Stimulated activated CD8-positive, alpha-beta memory T cell treated with anti-CD3 and anti-CD28 coated beads, Interleukin-4, amount 100 ng/mL, for 48 hours (primary cell): ENCODE results near the gene SMCO2.

Experiments
- DNase-seq: peaks from one replicate; pipeline ENCODE4 v3.0.0-alpha.2; 2020

The SMCO2 gene

DNA sequence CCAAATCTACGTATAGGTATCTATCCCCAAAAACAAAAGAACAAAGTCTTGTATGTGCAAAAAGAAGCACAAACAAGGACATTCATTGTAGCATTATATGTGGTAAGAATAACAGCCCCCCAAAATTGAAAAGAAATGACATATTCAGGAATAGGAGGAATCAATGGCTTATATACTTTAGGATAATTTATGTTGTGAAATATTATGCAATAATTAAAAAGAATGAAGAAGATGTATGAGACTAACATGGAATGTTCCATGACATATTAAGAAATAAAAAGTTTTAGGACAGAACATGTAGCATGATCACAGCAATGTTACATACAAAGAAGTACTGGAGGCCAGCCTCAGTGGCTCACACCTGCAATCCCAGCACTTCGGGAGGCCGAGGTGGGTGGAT is 9.1 kb downstream of the SMCO2 start:
- no peak for DNase-seq

DNA sequence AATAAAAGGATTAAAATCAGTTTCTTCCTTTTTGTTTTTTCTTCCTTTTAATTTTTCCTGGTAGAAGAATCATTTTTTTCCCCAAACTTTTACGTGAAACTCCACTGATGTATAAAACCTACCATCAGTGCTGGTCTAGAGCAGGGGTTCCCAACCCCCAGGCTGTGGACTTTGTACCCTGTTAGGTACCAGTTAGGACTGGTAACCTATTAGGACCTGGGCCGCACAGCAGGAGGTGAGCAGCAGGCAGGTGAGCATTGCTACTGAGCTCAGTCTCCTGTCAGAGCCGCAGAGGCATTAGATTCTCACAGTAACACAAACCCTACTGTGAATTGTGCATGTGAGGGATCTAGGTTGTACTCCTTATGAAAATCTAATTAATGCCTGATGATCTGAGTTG is 10.1 kb downstream of the SMCO2 start:
- DNase-seq = no peak

DNA sequence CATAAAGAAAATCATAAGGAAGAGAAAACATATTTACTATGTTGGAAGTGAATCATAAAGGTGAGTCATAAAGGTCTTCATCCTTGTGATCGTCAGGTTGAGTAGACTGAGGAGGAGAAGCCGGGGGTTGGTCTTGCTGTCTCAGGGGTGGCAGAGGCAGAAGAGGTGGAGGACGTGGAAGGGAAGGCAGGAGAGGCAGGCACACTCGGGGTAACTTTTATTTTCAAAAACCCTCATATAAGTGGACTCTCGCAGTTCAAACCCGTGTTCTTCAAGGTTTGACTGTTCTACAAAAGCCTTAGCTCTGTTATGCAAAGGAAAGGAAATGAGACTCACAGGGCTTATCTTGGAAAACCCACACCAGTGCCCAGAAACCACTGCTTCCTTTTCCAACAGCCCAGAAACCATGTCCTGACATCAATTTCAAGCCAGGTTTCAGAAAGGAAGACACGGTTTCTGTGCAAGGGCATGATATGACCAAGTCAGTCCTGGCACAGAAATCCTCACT is 14.0 kb downstream of the SMCO2 start:
- DNase-seq = peak; percentile 52

DNA sequence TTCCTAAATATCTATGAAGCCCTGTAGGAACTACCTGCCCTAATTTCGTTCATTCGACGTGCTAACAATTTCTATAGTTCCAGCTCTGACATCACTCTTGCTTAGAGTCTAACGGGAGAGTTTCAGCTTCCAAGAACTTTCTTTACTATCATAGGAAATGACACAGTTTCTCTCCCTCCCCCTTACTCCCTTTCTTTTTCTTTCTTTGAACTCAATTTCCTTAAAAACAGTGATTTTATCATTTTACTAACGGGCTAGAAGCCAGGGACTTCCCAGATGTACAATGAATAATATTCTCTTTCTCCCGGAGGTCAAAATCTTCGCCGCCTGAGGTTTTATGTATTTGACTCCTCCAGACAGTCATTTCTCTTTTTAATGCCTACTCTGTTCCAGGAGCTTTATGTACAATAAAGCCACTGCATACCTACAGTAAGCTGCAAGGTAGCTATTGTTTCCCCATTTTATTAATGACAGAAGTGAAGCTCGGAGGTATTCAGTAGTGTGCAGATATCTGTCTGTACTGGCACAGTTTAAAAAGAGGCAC is 15.7 kb downstream of the SMCO2 start:
- DNase-seq = no peak

DNA sequence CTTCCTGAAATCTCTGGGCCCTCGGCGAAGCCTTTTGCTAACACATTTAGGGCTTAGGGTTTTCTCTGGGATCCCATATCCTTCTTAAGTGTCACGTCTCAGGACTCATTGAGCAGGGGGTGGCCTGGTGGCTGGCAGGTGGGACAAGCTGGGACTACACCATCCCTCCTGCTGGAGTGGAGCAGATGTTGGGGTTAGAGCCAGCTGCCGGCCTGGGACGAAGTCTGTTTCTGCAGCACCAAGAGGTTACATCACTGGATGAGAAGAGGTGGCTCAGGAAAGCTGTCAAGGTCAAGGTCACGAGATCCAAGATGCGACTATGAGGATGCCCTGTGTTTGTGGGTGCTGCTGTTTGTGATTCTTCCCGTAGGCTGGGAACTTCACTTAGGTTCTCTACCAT is 16.3 kb downstream of the SMCO2 start:
- DNase-seq = no peak

DNA sequence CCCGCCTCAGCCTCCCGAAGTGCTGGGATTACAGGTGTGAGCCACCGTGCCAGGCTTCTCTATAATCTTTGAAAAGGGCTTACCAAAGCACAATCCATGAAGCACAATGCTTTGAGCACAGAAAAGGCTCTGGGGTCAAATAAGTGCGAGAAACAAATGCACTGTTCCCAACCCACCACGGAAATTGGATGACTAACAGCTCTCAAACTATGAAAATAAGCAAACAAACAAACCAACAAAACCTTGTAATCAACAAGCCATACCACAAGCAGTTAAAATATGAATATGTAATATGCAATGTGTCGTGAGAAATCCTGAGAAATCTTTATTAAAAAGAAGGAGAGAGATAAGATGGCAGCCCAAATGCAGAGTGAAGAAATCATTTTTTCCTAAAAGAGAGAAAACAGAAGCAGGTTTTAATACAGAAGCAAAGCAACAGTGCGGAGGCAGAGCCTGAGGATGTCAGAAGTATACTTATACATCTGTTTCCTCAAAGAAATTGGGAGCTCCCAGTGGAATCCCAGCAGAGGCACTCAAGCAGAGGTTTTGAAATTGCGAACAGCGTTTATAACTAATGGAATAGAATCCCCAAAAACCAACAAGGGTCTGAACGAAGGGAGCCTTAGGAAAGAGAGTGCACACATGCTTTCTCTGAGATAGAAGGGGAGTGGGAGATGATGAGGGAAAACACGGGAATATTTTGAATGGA is 17.1 kb downstream of the SMCO2 start:
- no peak for DNase-seq

DNA sequence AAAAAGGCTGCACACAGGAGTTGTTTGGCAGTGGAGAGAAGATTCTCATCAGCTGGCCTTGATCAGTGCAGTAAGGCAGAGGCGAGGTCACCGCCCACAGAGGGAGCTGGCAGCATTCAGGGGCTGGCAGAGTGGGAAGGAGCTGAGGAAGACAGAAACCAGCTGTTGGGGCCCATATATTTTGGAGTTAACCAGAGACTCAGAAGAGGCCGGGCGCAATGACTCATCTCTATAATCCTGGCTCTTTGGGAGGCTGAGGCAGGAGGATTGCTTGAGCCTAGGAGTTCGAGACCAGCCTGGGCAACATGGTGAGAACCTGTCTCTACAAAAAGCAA is 17.7 kb downstream of the SMCO2 start:
- DNase-seq = peak; percentile 42

DNA sequence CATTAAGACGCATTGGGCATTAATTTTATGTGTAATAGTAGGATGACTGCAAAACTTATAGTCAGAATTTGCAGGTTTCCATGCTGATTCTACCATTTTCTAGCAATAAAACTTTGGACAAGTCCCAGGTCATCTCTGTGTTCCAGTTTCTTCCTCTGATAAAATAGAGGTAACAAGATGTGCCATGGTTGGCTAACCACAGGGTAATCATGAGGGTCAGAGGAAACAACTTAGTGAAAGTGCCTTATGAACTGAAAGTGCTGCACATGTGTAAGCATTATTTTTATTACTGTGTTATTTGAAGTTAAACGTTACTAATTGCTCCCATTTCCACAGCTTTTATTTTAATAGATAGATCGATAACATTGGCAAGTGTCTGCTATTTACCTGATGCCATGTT is 21.1 kb downstream of the SMCO2 start:
- DNase-seq = no peak

DNA sequence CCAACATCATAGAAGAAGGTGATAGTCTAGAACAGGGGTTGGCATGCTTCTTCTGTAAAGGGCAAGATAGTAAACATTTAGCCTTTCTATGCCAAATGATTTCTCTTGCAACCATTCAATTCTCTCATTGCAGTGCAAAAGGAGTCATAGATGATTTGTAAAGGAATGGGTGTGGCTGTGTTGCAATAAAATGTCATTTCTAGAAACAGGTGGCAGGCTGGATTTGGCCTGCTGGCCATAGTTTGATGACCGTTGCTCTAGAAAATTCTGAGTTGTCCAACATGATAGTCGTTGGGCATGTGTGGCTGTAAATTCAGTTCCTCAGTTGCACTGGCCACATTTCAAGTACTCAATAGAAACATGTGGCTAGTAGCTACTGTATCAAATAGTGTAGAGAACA is 21.7 kb downstream of the SMCO2 start:
- no peak for DNase-seq

DNA sequence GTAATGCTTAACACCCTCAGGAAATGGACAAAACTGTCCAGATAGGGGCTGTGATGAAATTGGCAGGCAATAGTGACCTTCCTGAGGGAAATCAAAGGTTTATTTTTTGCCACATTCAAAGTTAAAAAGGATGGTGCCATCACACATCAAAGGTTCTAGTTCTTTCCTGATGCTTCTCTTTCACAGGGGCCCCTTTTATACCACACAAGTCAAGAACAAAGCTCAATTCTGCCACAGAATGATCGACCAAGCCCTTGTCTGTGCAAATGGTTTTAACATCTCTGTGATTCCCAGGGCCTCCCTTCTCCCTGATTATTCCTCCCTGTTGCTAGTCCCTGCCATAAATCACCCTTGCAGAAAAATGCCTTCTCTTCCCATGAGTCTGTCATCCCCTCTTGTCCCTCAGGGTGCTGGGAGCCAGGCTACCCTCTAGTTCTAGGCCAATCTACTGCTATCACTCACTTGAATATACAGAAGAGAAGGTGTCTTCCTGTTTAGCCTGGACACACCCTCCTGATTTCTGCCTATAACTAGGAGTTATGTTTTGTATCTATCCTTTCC is 22.7 kb downstream of the SMCO2 start:
- no peak for DNase-seq

DNA sequence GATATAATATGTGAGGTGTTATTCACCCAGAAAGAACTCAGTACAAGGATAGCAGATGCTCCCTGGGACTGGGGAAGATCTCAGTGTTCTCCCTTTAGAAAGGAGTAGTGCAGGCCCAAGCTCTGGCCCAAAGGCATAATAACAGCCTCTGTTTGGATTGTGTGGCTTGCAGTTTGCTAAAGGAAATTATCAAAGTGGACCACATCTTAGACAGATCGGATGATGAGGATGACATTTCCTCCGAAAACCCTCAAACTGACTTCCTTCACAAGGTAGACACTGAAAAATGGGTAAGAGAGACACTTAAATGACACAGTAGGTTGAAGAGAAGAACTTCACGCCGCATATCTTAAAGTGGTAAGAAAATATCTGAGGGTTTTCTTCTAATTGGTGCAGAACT is 26.1 kb downstream of the SMCO2 start:
- no peak for DNase-seq

DNA sequence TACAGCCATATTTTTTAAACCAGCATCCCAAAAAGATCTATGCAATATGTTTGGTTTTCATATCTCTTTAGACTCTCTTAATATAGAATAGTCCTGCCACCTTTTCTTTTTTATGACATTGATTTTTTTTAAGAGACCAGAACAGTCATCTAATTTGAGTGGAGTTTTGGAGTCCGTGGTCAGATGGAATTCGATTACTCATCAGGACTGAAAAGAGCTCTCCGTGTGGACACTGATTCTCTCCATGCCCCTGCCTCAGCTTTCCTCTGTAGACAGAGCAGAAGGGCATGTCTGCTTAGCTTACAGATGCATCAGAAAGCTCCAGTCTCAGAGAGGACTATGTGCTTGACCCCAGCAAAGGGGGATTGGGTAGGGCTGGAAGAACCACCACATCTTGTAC is 27.8 kb downstream of the SMCO2 start:
- DNase-seq = no peak

DNA sequence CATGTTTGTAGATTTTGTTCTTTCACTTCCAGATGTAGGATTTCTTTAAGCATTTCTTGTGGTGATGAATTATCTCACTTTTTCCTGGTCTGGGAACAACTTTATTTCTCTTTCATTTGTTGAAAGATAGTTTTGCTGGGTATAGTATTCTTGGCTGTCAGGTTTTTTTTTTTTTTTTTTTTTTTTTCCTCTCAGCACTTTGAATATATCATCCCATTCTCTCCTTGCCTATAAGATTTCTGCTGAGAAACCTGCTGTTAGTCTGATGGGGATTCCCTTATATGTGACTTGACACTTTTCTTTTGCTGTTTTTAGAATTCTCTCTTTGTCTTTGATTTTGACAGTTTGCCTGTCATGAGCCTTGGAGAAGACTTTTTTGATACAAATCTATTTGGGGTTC is 30.5 kb downstream of the SMCO2 start:
- DNase-seq = no peak

DNA sequence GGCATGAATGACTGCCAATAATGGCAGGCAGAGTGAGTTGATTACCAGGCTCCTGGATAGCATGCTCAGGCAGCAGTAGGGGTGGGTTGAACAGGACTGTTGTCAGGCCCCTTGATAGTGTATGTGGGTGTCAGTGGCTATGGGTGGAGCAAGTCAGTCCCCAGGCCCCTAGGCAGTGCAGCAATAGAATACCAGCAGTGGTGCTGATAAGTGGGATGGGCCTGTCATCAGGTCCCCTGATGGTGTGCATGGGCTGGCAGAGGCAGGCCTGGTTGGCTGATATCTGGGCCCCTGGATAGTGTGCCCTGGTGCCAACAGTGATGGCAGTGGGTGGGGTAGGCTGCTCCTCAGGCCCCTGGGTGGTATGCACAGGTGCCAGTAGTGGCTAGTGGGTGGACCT is 32.4 kb downstream of the SMCO2 start:
- DNase-seq = no peak

DNA sequence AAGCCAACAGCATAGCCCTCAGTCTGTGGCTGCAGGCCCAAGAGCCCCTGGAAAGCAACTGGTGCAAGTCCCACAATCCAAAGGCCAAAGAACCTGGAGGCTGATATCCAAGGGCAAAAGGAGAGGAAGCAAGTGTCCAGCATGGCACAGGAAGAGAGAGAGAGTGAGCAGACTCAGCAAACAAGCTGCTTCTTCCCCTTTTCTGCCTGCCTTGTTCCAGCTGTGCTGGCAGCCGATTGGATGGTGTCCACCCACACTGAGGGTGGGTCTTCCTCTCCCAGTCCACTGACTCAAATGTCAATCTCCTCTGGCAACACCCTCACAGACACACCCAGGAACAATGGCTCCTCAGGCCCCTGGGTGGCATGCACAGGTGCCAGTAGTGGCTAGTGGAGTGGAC is 33.5 kb downstream of the SMCO2 start:
- no peak for DNase-seq

DNA sequence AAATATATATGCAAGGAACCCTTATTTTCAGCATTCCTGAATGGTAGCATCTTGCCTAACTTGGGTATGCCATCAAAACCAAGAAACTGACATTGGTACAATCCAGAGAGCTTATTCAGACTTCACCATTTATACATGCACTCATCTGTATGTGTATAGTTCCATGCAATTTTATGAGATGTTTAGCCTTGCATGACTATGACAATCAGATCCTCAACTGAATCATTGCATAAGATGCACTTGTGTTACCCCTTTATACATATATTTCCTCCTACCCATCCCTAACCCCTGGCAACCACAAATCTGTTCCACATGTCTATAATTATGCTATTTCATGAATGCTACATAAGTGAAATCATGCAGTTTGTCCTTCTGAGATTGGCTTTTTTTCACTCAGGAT is 40.4 kb downstream of the SMCO2 start:
- DNase-seq = no peak

DNA sequence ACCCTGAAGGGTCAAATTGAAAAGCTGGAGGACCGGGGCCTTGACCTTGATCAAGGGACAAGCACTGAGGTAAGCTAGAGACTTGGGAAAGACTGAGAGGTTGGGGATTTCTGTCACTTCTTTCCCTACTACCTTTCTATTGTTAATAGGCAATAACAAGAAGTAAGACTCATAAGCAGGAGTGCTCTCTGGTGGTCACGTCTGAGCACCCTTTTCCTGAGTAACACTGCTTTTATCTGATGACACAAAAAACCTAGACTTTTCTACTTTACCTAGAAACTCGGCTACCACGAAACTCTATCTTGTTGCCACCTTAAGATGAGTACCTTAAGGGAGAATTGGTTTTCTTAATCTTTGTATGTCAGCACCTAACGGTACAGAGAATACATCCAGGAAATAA is 41.9 kb downstream of the SMCO2 start:
- no peak for DNase-seq

DNA sequence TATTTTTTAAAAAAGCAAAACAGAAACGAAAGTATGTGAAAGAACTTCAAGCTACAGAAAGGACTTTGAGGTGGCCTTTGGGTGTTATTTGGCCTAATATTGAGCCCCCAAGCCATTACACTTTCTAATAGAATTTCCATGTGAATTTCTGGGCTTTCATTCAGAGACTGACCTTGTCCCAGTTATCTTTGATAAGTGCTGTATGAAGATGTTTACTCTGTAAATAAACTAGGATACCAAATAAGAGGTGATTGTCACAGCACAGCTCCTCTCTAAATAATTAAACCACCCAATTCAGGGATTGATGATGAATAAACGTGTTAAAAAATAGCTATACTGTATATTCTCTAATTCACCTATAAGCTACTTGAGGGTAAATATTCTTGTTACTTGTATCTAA is 44.7 kb downstream of the SMCO2 start:
- no peak for DNase-seq

DNA sequence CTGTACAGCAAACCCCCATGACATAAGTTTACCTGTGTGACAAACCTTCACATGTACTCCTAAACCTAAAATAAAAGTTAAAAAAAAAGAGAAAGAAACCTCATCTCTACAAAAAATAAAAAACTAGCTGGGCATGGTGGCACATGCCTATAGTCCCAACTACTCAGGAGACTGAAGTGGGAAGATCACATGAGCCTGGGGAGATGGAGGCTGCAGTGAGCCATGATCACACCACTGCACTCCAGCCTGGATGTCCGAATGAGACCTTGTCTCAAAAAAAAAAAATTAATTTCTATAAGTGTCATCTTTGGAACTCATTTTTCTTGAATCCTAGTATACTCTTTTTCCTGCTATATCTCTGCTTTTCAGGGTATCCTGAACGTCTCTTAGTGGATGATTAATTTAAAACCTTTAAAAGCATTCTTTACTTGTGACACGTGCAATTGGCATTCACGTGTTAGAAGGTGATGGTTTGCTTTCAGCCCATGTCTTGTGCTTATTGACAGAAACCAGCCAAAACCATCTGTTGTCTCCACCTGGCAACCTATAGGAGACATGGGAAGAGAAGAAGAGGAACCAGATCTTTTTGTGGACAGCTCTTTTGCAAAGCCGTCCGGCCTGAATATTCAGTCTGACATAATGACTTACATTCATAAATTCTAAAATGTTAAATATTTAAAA is 46.9 kb downstream of the SMCO2 start:
- DNase-seq = no peak

DNA sequence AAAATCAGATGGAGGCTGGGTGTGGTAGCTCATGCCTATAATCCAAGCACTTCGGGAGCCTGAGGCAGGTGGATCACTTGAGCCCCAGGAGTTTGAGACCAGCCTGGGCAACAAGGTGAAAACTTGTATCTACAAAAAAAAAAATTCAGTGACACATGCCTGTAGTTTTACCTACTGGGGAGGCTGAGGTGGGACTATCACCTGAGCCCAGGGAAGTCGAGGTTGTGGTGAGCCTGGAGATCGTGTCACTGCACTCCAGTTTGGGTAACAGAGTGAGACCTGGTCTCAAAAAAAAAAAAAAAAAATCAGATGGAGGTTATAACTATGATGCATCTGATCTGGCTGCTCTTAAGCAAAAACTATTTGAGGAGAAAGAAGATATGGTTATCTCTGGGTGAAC is 50.9 kb downstream of the SMCO2 start:
- no peak for DNase-seq

DNA sequence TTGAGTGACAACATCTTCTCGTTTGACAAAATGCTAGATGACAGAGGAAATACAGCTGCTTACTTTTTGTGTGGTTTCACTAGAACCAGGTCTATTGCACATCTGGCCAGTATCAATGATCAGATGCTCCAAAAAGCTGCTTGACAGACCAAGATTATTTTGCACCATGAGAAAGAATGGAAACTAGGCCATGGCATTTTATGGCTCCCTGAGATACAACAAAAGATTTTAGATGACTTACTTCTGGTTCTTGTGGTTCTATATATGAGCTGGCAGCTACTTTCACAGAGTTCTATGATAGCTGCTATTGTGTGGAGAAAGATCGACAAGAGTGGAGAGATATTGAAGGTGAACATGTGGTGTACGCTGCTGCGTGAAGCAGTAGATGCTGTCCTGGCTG is 51.6 kb downstream of the SMCO2 start:
- no peak for DNase-seq

DNA sequence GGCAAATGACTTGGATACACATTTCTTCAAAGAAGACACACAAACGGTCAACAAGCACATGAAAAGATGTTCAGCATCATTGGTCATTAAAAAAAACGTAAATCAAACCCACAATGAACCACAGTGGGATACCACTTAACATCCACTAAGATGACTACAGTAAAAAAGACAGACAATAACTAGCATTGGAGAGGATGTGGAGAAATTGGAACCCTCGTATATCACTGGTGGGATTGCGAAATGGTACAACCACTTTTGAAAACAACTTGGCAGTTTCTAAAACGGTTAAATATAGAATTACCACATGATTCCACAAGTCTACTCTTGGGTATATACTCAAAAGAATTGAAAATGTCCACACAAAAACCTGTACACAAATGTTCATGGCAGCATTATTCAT is 52.2 kb downstream of the SMCO2 start:
- DNase-seq = no peak

DNA sequence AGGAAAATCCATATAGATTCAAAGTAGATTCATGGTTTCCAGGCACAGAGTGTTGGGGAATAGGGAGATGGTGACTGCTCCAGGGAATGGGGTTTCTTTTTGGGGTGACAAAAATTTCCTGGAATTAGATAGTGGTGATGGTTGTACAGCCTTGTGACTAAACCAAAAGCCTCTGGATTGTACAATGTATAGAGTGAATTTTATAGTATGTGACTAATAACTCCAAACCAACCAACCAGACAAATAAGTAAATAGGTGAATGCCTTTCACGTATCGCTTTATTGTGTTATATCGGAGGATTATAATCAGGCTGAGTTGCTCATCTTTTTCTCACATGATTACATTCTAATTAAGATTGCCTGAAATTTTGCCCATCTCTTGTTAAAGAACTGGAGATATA is 52.8 kb downstream of the SMCO2 start:
- DNase-seq = no peak

DNA sequence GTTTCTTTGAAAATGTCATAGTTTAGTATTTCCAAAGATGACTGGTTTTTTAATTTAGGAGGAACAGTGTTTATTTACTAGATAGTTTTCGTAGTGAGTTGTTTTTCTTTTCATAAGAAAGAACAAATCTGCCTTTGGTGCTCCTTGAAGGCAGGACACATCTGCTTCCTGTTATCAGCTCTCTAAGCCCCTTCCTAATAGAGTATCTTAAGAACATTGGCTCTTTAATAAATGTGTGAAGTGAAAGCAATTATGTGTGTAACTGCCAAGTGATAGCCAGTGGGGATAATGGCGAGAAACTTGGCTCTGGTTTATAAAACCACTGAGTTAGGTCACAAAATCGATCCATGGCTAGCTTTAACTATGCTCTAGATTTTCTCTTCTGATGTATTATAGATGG is 54.0 kb downstream of the SMCO2 start:
- no peak for DNase-seq
